Psoas muscle (tissue), 8 donors: Measurements from ENCODE around the gene KIF6. TPM values are rescaled to one million over a fixed set of nuclear protein-coding genes. Genes with fewer than 3 reads are reported as not detected.

Experiments used
- ATAC-seq, 4 donors: fragments of 200-7000 bp; cut with Tn5 transposase; one replicate each; pipeline ENCODE4 v1.9.1; 2020; ENCODE audit warnings: moderate library complexity in 3 of 4, mild to moderate bottlenecking in 2 of 4
- DNase-seq, 2 donors: peaks; one replicate each; pipeline ENCODE4 v3.0.0-alpha.2; 2020
- H3K27ac ChIP-seq: fragments of 200-600 bp; one replicate; pipeline ENCODE4 v1.8.0; 2022
- H3K27me3 ChIP-seq, 3 donors: fragments of 200-600 bp in 1 of 3; one replicate each; pipeline versions ENCODE4 v1.6.1 to v1.8.0; 2013 to 2022; ENCODE audit warnings: low read length in 2 of 3, mild to moderate bottlenecking in 2 of 3, moderate library complexity in 1 of 3; ENCODE audit not compliant: insufficient read depth in 3 of 3
- H3K36me3 ChIP-seq, 2 donors: fragments of 200-600 bp in 1 of 2; one replicate each; pipeline versions ENCODE4 v1.6.1 to v1.8.0; 2013 to 2022; ENCODE audit warnings: low read depth in 1 of 2, mild to moderate bottlenecking in 1 of 2, moderate library complexity in 1 of 2; ENCODE audit not compliant: insufficient read depth in 1 of 2
- H3K4me1 ChIP-seq: fragments of 200-600 bp; one replicate; pipeline ENCODE4 v1.8.0; 2022
- H3K4me3 ChIP-seq: fragments of 200-600 bp; one replicate; pipeline ENCODE4 v1.8.0; 2022; ENCODE audit warnings: mild to moderate bottlenecking
- H3K9me3 ChIP-seq: fragments of 200-600 bp; one replicate; pipeline ENCODE4 v1.8.0; 2022
- WGBS, 3 donors: extraction: QIAGEN DNeasy Blood & Tissue Kit; methylation state at CpG; one replicate each; pipeline versions ENCODE4 v1.1.6 to v1.1.7; 2013; 5-methylcytosine and 5-hydroxymethylcytosine counted together
- intact Hi-C, 2 donors: fragments of 100-400 bp; cut with DNase I; formaldehyde crosslinking; loops; one replicate each; pipeline versions ENCODE4 v1.11.0 to v1.14.2; 2022
- polyA plus RNA-seq, 3 donors: library from polyadenylated mRNA; stranded (reverse); fragments of 200-250 nt; gene quantifications; one replicate each; pipeline ENCODE4 v1.2.3, GENCODE V29; 2013
- total RNA-seq, 4 donors: library from RNA; stranded (reverse); fragmentation: NEBNext Ultra II Directional in 2 of 4; extraction: Animal tissue kit (Norgen Biotek cat#: 25700) in 2 of 4; gene quantifications; one replicate each; pipeline versions ENCODE4 v1.2.1 to v1.2.4, GENCODE V29; 2021 to 2023
- TF ChIP-seq, protein P1 (sequence below): fragments of 200-600 bp; IDR thresholded peaks from one replicate; pipeline ENCODE4 v1.8.0; 2022; ENCODE audit warnings: antibody characterized with exemption
- donor health status: healthy with polysubstance abuse.
- donor health status: DM: no; HTN: no; CAD: no; lungs with moderate emphysema.
- donor health status: Bipolar disorder and iron deficiency.
- donor health status: healthy.
- donor health status: DM: yes; HTN: yes; CAD: no.
- donor health status: DM: no; HTN: no; CAD: no.
- donor health status: DM: no; HTN: no; CAD: no.
- donor health status: DM: yes; HTN: yes; CAD: no.

The KIF6 gene
- total and polyA plus RNA-seq, 7 donors: 0.03 to 0.17 (median 0.09) TPM; not detected in 2

DNA sequence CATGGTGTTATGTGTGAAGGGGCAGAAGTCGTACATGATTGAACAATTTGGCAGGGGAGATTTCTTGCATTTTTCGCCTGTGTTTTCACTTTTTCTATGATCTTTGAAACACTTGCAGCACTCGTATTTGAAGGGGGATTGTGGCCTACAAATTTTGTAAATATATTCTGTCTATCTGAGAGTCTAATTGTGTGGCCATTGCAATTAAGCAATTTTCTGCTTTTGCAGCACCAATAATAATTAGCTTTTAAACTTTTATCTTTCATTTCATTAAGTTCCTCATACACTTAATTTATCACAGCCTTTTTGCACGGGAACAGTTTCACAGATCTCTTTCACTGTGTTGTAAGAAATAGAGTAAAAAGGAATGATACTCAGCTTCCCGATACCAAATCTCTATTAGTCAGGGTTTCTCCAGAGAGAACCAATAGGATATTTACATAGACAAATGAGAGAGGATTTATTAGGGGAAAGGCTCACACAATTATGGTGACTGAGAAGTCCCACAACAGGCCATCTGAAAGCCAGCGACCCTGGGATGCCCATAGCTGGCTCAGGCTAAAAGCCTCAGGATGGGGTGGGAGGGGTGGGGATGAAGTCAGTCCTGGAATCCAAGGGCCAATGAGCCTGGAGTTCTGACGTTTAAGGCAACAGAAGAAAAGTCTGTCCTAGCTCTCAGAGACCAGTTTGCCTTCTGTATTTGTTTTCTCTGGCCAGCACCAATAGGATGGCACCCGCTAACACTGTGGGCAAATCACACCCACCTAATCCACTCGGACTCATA lies 58.3 kb downstream of the KIF6 start:
- no peaks in the 10 kb centered on the region for H3K27me3 ChIP-seq
- H3K9me3 ChIP-seq: no peaks in the 10 kb centered on the region
- TF ChIP-seq, protein P1, sequence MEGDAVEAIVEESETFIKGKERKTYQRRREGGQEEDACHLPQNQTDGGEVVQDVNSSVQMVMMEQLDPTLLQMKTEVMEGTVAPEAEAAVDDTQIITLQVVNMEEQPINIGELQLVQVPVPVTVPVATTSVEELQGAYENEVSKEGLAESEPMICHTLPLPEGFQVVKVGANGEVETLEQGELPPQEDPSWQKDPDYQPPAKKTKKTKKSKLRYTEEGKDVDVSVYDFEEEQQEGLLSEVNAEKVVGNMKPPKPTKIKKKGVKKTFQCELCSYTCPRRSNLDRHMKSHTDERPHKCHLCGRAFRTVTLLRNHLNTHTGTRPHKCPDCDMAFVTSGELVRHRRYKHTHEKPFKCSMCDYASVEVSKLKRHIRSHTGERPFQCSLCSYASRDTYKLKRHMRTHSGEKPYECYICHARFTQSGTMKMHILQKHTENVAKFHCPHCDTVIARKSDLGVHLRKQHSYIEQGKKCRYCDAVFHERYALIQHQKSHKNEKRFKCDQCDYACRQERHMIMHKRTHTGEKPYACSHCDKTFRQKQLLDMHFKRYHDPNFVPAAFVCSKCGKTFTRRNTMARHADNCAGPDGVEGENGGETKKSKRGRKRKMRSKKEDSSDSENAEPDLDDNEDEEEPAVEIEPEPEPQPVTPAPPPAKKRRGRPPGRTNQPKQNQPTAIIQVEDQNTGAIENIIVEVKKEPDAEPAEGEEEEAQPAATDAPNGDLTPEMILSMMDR: no peak
- ATAC-seq (no peak), DNase-seq (no peak)
- no peak overlapping the region for H3K27ac ChIP-seq
- H3K4me3 ChIP-seq: no peak overlapping the region
- no peaks in the 10 kb centered on the region for H3K36me3 ChIP-seq
- no peaks in the 10 kb centered on the region for H3K4me1 ChIP-seq
- intact Hi-C loops: no loop called here
- 59 to 72% (median 66%) methylated on average over 9 of the region's 9 CpGs for WGBS, 3 donors

DNA sequence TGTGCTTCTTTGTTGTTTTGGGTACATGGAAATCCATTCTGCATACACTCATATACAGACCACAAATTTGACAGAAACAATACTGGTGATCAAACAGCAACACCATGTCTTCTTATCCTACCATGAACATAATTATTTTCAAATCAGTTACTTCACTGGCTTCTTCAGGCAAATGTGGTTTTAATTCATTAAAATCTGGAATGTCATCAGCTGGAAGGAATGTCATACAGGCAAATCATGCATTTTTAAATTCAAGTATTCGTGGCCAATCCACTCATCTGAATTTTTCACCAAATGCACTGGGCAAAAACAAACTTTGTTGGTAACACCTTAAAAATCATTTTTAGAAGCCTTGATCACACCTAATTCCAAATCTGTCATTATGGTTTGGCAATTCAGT lies 59.3 kb downstream of the KIF6 start:
- ATAC-seq (no peak), DNase-seq (no peak)
- TF ChIP-seq, protein P1: no peak
- 39 to 68% (median 41%) methylated on average over 1 of the region's 1 CpG for WGBS, 3 donors
- intact Hi-C loops: no loop called here
- Histone ChIP-seq H3K4me1 (no peaks in the 10 kb centered on the region), H3K27ac (no peak overlapping the region), H3K9me3 (no peaks in the 10 kb centered on the region), H3K4me3 (no peak overlapping the region), H3K27me3 (no peaks in the 10 kb centered on the region), H3K36me3 (no peaks in the 10 kb centered on the region)

GRCh38 chr6:39664173-39664572 lies 61.0 kb downstream of the KIF6 start:
- no peak for DNase-seq
- WGBS, 3 donors: 33 to 37% (median 35%) methylated on average over 4 of the region's 4 CpGs
- intact Hi-C loops: no loop called here

GRCh38 chr6:39657355-39658135 lies 67.7 kb downstream of the KIF6 start:
- Histone ChIP-seq H3K27ac (no peak overlapping the region), H3K4me1 (no peaks in the 10 kb centered on the region), H3K9me3 (no peaks in the 10 kb centered on the region), H3K27me3 (no peaks in the 10 kb centered on the region), H3K4me3 (no peak overlapping the region), H3K36me3 (no peaks in the 10 kb centered on the region)
- 80 to 86% (median 86%) methylated on average over 2 of the region's 2 CpGs for WGBS, 3 donors
- TF ChIP-seq, protein P1: no peak
- DNase-seq (no peak), ATAC-seq (no peak)
- intact Hi-C loops: no loop called here

More at GRCh38 chr6:39664173-39664572, 61.0 kb downstream of the KIF6 start:
- ATAC-seq: no peak
- H3K27me3 ChIP-seq: no peaks in the 10 kb centered on the region
- no peaks in the 10 kb centered on the region for H3K9me3 ChIP-seq
- H3K4me1 ChIP-seq: no peaks in the 10 kb centered on the region
- TF ChIP-seq, protein P1: no peak
- no peak overlapping the region for H3K27ac ChIP-seq
- no peaks in the 10 kb centered on the region for H3K36me3 ChIP-seq
- H3K4me3 ChIP-seq: no peak overlapping the region
